Upper lobe of left lung (tissue), 6 donors: ENCODE results near the gene CHMP6. TPM values are rescaled to one million over a fixed set of nuclear protein-coding genes. Genes with fewer than 3 reads are reported as not detected.
A peak's percentile ranks its signal among the peaks of the same experiment; 100 is the strongest.

Experiments used
- ATAC-seq, 2 donors: fragments of 200-7000 bp; cut with Tn5 transposase; one replicate each; pipeline ENCODE4 v1.9.1; 2022; ENCODE audit warnings: mild to moderate bottlenecking in 2 of 2, moderate library complexity in 2 of 2; ENCODE audit not compliant: low FRiP score in 2 of 2
- DNase-seq, 2 donors: peaks; one replicate each; pipeline ENCODE4 v3.0.0-alpha.2; 2019 to 2020
- H3K27ac ChIP-seq, 4 donors: fragments of 200-600 bp; sonication (generic); one replicate each; pipeline ENCODE4 v1.5.1; 2016 to 2019
- H3K27me3 ChIP-seq, 4 donors: fragments of 200-600 bp; sonication (generic); one replicate each; pipeline ENCODE4 v1.5.1; 2017 to 2019
- H3K36me3 ChIP-seq, 4 donors: fragments of 200-600 bp; sonication (generic); one replicate each; pipeline ENCODE4 v1.5.1; 2016 to 2019
- H3K4me1 ChIP-seq, 4 donors: fragments of 200-600 bp; sonication (generic); one replicate each; pipeline ENCODE4 v1.5.1; 2018 to 2019
- H3K4me3 ChIP-seq, 4 donors: fragments of 200-600 bp; sonication (generic); one replicate each; pipeline ENCODE4 v1.5.1; 2017 to 2019; ENCODE audit warnings: mild to moderate bottlenecking in 2 of 4, moderate library complexity in 1 of 4
- H3K9me3 ChIP-seq, 4 donors: fragments of 200-600 bp; sonication (generic); one replicate each; pipeline ENCODE4 v1.5.1; 2018 to 2019
- EP300 ChIP-seq, 4 donors: sonication (generic); formaldehyde crosslinking; IDR thresholded peaks; one replicate each; pipeline ENCODE4 v1.5.1; 2017; ENCODE audit warnings: antibody characterized with exemption in 4 of 4, control low read depth in 2 of 4
- POLR2A ChIP-seq, 4 donors: fragments of 450-650 bp; IDR thresholded peaks; one replicate each; pipeline ENCODE4 v1.5.1; 2016 to 2017; ENCODE audit warnings: antibody characterized with exemption in 4 of 4, mild to moderate bottlenecking in 2 of 4
- POLR2AphosphoS5 ChIP-seq, 2 donors: sonication (generic); formaldehyde crosslinking; IDR thresholded peaks; one replicate each; pipeline ENCODE4 v1.5.1; 2017; ENCODE audit warnings: antibody characterized with exemption in 2 of 2
- WGBS, 2 donors: methylation state at CpG; one replicate each; pipeline ENCODE4 v1.1.5; 2017 to 2018; 5-methylcytosine and 5-hydroxymethylcytosine counted together
- total RNA-seq, 6 donors: library from RNA; depleted of rRNA in 4 of 6; stranded (reverse); fragments of >200 nt in 4 of 6; gene quantifications; one replicate each; pipeline versions ENCODE4 v1.1.0 to v1.2.1, GENCODE V29; 2016 to 2021
- TF ChIP-seq, protein P1 (sequence below), 6 experiments: fragments of 450-650 bp in 4 of 6; fragments of 200-600 bp in 2 of 6; sonication (generic) in 2 of 6; IDR thresholded peaks; one replicate each; pipeline ENCODE4 v1.5.1; 2016 to 2019; ENCODE audit warnings: antibody characterized with exemption in 6 of 6
- donor health status: DM: no; HTN: no; CAD: no; lungs with moderate emphysema.
- donor health status: DM: no; HTN: yes; CAD: no; lungs with severe emphysema.

The CHMP6 gene
- total RNA-seq, 6 donors from 2014 or later: 29.5 to 75.4 (median 34.8) TPM

DNA sequence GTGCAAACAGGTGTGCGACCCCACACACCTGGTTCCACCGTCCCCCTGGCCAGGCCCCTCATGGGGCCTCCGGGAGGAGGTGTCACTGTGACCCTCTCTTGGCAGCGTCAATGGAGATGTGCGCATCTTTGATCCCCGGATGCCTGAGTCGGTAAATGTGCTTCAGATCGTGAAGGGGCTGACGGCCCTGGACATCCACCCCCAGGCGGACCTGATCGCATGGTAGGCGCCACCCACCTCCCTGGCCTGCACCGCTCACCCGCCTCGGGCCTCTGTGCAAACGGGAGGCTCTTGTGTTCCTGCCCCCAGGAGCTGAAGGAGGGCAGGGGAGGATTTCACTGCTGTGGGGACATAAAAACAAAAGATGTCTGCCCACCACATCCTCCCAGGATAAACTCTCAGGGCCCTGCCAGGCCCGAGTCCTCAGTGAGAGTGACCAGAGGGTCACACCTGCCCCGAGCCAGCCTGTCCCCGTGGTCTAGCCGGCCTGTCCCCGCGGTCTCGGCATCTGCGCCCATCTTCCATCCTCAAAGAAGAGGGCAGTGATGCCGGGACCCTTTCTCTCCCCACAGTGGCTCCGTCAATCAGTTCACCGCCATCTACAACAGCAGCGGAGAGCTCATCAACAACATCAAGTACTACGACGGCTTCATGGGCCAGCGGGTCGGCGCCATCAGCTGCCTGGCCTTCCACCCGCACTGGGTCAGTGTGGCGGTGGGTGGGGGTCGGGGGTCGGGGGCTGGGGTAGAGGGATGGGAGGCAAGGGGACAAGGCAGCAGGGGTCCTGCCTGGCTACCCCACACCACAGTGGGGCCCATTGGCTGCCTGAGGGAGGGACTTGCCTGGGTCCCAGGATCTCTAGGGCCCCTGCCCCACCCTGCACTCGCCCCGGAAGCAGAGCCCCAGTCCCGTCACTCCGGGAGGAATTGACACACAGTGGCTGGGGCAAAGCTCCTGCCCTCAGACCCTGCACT lies 29.0 kb upstream of the CHMP6 start:
- TF ChIP-seq EP300 (IDR thresholded peaks at IDR 0.05) (no peak), POLR2A (IDR thresholded peaks at IDR 0.05) (no peak), POLR2AphosphoS5 (IDR thresholded peaks at IDR 0.05) (no peak)
- TF ChIP-seq, protein P1, sequence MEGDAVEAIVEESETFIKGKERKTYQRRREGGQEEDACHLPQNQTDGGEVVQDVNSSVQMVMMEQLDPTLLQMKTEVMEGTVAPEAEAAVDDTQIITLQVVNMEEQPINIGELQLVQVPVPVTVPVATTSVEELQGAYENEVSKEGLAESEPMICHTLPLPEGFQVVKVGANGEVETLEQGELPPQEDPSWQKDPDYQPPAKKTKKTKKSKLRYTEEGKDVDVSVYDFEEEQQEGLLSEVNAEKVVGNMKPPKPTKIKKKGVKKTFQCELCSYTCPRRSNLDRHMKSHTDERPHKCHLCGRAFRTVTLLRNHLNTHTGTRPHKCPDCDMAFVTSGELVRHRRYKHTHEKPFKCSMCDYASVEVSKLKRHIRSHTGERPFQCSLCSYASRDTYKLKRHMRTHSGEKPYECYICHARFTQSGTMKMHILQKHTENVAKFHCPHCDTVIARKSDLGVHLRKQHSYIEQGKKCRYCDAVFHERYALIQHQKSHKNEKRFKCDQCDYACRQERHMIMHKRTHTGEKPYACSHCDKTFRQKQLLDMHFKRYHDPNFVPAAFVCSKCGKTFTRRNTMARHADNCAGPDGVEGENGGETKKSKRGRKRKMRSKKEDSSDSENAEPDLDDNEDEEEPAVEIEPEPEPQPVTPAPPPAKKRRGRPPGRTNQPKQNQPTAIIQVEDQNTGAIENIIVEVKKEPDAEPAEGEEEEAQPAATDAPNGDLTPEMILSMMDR (IDR thresholded peaks at IDR 0.05): no peak
- no peak overlapping the region for H3K4me3 ChIP-seq
- 94 to 96% methylated on average over 18 to 41 of the region's 41 CpGs for WGBS, 2 donors
- H3K36me3 ChIP-seq: peaks cover 0 to 31% (median 14%) of the 10 kb centered on the region in 4 donors
- H3K27ac ChIP-seq: no peak overlapping the region
- no peaks in the 10 kb centered on the region for H3K27me3 ChIP-seq
- ATAC-seq (no peak), DNase-seq (peak in 1 of 2 donors; percentile 66)
- no peaks in the 10 kb centered on the region for H3K9me3 ChIP-seq
- H3K4me1 ChIP-seq: peaks cover 0 to 12% (median 3%) of the 10 kb centered on the region in 4 donors

DNA sequence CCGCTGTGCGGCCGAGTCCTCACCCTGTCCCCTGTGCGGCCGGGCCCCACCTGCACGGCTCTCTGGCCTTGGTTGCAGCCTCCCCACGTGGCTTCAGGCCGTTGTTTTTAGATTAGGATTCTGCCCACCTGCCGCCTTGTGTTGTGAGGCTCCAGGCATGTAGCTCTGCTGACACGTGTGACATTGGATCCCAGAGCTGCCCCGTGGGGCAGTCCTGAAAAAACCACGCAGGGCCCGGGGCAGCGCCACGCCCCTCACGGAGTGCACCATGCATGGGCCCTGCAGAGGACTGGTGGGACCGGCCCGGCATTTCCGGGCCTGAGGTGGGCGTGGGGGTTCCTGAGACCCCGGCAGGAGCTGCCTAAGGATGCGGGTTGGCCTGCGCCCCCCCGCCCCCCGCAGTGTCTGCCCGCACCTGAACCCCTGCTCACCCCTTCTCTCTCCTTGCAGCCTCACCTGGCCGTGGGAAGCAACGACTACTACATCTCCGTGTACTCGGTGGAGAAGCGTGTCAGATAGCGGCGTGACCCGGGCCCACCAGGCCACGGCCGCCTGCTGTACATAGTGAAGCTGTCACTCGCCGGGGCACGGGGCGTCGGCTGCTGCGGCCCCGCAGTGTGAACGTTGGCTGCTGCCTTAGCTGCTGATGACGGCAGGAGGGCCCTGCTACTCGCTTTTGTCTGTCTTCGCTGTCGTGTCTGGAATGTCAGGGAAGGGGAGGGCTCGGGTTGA lies 27.7 kb upstream of the CHMP6 start:
- DNase-seq (peak in 1 of 2 donors; percentile 81), ATAC-seq (no peak)
- Histone ChIP-seq H3K27ac (no peak overlapping the region), H3K4me3 (no peak overlapping the region), H3K27me3 (no peaks in the 10 kb centered on the region), H3K4me1 (peaks cover 3 to 23% (median 11%) of the 10 kb centered on the region in 4 donors), H3K9me3 (no peaks in the 10 kb centered on the region), H3K36me3 (peaks cover 0 to 31% (median 14%) of the 10 kb centered on the region in 4 donors)
- 91% methylated on average over 10 to 46 of the region's 49 CpGs for WGBS, 2 donors
- TF ChIP-seq, protein P1 (IDR thresholded peaks at IDR 0.05): no peak
- TF ChIP-seq POLR2AphosphoS5 (IDR thresholded peaks at IDR 0.05): no peak
- no peak for TF ChIP-seq EP300 (IDR thresholded peaks at IDR 0.05)

DNA sequence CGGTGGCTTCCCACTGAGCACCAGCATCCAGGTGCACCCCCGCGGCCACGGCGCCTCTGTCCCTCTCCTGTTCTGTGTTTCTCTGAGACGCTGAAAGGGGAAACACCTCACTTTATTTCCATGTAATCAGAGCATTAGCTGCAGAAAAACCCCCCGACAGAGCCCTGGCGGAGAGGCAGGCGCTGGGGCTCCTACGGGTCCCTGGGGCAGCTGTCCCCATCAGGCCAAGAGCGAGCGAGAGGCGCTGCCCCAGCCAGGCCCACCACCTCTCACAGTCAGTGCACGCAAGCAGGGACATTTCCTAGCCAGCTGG lies 27.1 kb upstream of the CHMP6 start:
- DNase-seq (peak in 1 of 2 donors; percentile 52), ATAC-seq (no peak)
- Histone ChIP-seq H3K27ac (no peak overlapping the region), H3K4me3 (no peak overlapping the region), H3K36me3 (peaks cover 0 to 31% (median 14%) of the 10 kb centered on the region in 4 donors), H3K9me3 (no peaks in the 10 kb centered on the region), H3K27me3 (no peaks in the 10 kb centered on the region), H3K4me1 (peaks cover 8 to 25% (median 14%) of the 10 kb centered on the region in 4 donors)
- TF ChIP-seq, protein P1 (IDR thresholded peaks at IDR 0.05): no peak
- TF ChIP-seq EP300 (IDR thresholded peaks at IDR 0.05): no peak
- TF ChIP-seq POLR2A (IDR thresholded peaks at IDR 0.05): no peak
- TF ChIP-seq POLR2AphosphoS5 (IDR thresholded peaks at IDR 0.05): no peak
- WGBS, 2 donors: 87 to 93% methylated on average over 6 to 14 of the region's 14 CpGs

DNA sequence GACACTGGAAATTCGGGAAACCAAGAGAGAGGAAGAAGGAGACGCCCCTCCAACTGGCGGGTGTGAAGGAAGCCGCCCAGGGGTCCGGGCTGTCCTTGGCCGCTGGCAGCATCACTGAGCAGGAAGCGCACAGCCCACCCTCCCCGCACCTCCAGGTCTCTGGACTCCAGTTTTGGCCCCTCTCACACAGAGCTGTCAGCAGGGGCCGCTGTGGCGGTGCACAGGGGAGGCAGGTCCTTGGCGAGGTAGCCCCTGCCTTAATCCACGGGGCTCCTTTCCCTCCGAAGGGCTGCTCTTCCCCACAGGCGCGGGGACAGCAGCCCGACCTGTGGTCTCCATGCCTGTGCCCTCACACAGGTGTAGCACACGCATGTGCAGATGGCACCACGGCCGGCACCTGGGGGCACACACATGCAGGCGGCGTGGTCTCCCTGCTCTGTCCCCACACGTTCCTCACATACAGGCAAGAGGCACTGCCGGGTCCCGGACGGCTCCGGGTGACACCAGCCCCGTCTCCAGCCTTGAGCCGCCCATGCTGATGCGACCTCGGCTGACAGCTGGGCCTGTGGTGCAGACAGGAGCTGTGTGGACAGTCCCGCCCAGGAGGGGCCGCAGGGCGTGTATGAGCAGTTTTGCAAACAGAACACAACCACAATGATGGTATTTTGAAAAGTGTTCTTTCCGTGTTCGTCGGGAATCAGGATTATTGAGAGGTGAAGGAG lies 26.6 kb upstream of the CHMP6 start:
- H3K4me3 ChIP-seq: no peak overlapping the region
- WGBS, 2 donors: 92% methylated on average over 14 to 35 of the region's 36 CpGs
- H3K27me3 ChIP-seq: no peaks in the 10 kb centered on the region
- H3K27ac ChIP-seq: no peak overlapping the region
- TF ChIP-seq EP300 (IDR thresholded peaks at IDR 0.05): no peak
- TF ChIP-seq, protein P1 (IDR thresholded peaks at IDR 0.05): no peak
- TF ChIP-seq POLR2AphosphoS5 (IDR thresholded peaks at IDR 0.05): no peak
- TF ChIP-seq POLR2A (IDR thresholded peaks at IDR 0.05): no peak
- ATAC-seq (no peak), DNase-seq (peak in 1 of 2 donors; percentile 81)
- H3K9me3 ChIP-seq: no peaks in the 10 kb centered on the region
- peaks cover 12 to 25% (median 19%) of the 10 kb centered on the region in 4 donors for H3K4me1 ChIP-seq
- peaks cover 0 to 31% (median 14%) of the 10 kb centered on the region in 4 donors for H3K36me3 ChIP-seq
